Activated CD4-positive, alpha-beta T cell treated with anti-CD3 and anti-CD28 coated beads, Interleukin-2, amount 10 ng/mL, durations not matched to agents 24 days and 14 days (primary cell): ENCODE results near the gene S1PR4. TPM values are rescaled to one million over a fixed set of nuclear protein-coding genes. Genes with fewer than 3 reads are reported as not detected.
"Not testable (repeated sequence)": the region's sequence is repeated elsewhere in the genome, so short reads cannot be mapped to it uniquely, and the experiment has no call there.

Source experiments
- DNase-seq: peaks from one replicate; pipeline ENCODE4 v3.0.0; 2022
- H3K27ac Mint-ChIP-seq: one replicate; pipeline ENCODE4 v1.8.0; 2022; ENCODE audit warnings: mild to moderate bottlenecking, mixed read lengths
- H3K27me3 Mint-ChIP-seq: one replicate; pipeline ENCODE4 v1.8.0; 2022; ENCODE audit warnings: mixed read lengths
- H3K36me3 Mint-ChIP-seq: one replicate; pipeline ENCODE4 v1.8.0; 2022; ENCODE audit warnings: low read depth, mild to moderate bottlenecking, mixed read lengths
- H3K4me1 Mint-ChIP-seq: one replicate; pipeline ENCODE4 v1.8.0; 2021; ENCODE audit warnings: mixed read lengths
- H3K4me3 Mint-ChIP-seq: one replicate; pipeline ENCODE4 v1.8.0; 2022; ENCODE audit warnings: mild to moderate bottlenecking, moderate library complexity, mixed read lengths
- H3K9me3 Mint-ChIP-seq: one replicate; pipeline ENCODE4 v1.8.0; 2021; ENCODE audit warnings: mixed read lengths
- intact Hi-C: fragments of 100-400 bp; cut with micrococcal nuclease; formaldehyde crosslinking; loops from one replicate; pipeline ENCODE4 v1.15.1; 2023
- total RNA-seq: library from RNA; stranded (reverse); gene quantifications from 2 replicates; pipeline ENCODE4 v1.2.3, GENCODE V29; 2022

S1PR4 gene
- total RNA-seq, 1 donor from 2014 or later, result 43.7 TPM

DNA sequence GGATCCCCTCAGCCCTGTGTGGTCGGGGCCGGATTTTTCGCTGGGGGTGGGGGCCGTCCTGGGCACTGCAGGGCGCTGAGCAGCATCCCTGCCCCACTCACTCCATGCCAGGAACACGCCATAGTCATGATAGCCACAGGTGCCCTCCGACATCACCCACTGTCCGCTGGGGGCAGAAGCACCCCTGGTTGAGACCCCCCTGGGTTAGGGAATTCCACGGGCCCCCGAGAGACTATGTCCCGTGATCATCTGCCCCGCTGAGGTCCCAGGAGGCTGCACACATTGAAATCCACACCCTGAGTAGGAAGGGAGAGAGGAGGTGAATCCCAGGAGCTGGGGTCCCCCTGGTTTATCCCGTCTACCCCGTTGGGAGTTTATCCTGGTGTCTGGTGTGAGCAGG lies 23.3 kb downstream of the S1PR4 start:
- Mint-ChIP-seq H3K9me3 (no peaks in the 10 kb centered on the region), H3K4me1 (no peaks in the 10 kb centered on the region), H3K27ac (no peak overlapping the region), H3K27me3 (no peaks in the 10 kb centered on the region), H3K4me3 (no peak overlapping the region), H3K36me3 (peaks cover 11% of the 10 kb centered on the region)
- DNase-seq, result no peak
- intact Hi-C loops, result no loop called here

DNA sequence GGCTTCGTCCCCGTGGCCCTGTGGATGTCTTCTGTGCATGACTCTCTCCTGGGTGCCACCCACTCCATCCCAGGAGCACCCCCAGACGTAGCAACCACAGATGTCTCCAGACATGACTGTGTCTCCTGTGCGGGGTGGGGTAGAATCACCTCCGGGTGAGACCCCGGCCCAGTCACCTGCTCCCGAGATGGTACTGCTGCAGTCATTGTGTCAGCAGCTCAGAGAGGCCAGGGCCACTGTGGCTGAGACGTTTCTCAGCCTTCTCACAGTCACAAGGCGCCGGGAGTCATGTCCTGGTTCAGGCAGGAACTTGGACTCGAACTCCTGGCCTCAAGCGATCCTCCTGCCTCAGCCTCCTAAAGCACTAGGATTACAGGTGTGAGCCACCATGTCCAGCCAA lies 23.8 kb downstream of the S1PR4 start:
- intact Hi-C loops, result no loop called here
- DNase-seq, result no peak
- Mint-ChIP-seq H3K4me1 (no peaks in the 10 kb centered on the region), H3K9me3 (no peaks in the 10 kb centered on the region), H3K4me3 (no peak overlapping the region), H3K36me3 (peaks cover 9% of the 10 kb centered on the region), H3K27ac (no peak overlapping the region), H3K27me3 (no peaks in the 10 kb centered on the region)

GRCh38 chr19:3202895-3203294 lies 24.3 kb downstream of the S1PR4 start:
- not testable (repeated sequence) for H3K9me3 Mint-ChIP-seq, H3K27ac Mint-ChIP-seq

DNA sequence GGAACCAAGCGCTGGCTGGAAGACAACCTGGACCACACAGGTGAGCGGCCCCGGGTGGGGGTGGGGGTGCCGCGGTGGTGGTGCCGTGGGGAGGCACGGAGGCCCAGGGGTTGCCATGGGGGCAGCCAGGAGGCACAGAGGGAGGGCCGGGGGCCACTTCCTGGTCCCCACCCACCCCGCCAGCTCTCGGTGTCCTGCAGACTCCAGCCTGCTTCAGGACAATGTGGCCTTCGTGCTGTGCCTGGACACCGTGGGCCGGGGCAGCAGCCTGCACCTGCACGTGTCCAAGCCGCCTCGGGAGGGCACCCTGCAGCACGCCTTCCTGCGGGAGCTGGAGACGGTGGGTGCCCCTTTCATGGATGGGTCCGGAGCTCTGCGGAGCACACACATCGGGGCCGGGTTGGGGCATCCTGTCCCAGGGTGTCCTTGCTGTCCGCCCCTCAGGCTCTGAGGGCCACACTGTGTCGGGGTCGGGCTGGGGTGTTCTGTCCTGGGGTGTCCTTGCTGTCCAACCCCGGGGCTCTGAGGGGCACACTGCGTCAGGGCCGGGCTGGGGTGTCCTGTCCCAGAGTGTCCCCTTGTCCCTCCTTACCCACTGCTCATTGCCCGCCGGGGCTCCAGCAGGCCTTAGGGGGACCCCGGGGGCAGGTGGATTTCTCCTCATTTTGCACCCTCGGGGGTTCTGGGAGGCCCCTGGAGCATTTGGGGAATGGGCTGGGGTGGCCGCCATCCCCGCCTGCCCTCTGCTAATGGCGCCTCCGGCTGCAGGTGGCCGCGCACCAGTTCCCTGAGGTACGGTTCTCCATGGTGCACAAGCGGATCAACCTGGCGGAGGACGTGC lies 25.5 kb downstream of the S1PR4 start:
- H3K27ac Mint-ChIP-seq, result no peak overlapping the region
- peaks cover 11% of the 10 kb centered on the region for H3K36me3 Mint-ChIP-seq
- DNase-seq, result no peak
- no peaks in the 10 kb centered on the region for H3K9me3 Mint-ChIP-seq
- H3K4me1 Mint-ChIP-seq, result no peaks in the 10 kb centered on the region
- no peaks in the 10 kb centered on the region for H3K27me3 Mint-ChIP-seq
- H3K4me3 Mint-ChIP-seq, result no peak overlapping the region
- intact Hi-C loops, result no loop called here

More at GRCh38 chr19:3202895-3203294, 24.3 kb downstream of the S1PR4 start:
- H3K36me3 Mint-ChIP-seq, DNase-seq, H3K4me1 Mint-ChIP-seq, H3K4me3 Mint-ChIP-seq, intact Hi-C loops, H3K27me3 Mint-ChIP-seq: not testable (repeated sequence)

GRCh38 chr19:3204646-3205275 lies 26.2 kb downstream of the S1PR4 start:
- H3K9me3 Mint-ChIP-seq, result no peaks in the 10 kb centered on the region
- no peaks in the 10 kb centered on the region for H3K4me1 Mint-ChIP-seq
- H3K27ac Mint-ChIP-seq, result no peak overlapping the region
- no peaks in the 10 kb centered on the region for H3K27me3 Mint-ChIP-seq
- DNase-seq, result no peak
- no peak overlapping the region for H3K4me3 Mint-ChIP-seq
- intact Hi-C loops, result no loop called here
- H3K36me3 Mint-ChIP-seq, result peaks cover 13% of the 10 kb centered on the region

- H3K4me3 Mint-ChIP-seq, result no peak overlapping the region
- no peaks in the 10 kb centered on the region for H3K27me3 Mint-ChIP-seq
- intact Hi-C loops, result no loop called here
- H3K27ac Mint-ChIP-seq, result no peak overlapping the region
- H3K36me3 Mint-ChIP-seq, result peaks cover 13% of the 10 kb centered on the region
- no peak for DNase-seq
- no peaks in the 10 kb centered on the region for H3K4me1 Mint-ChIP-seq
- no peaks in the 10 kb centered on the region for H3K9me3 Mint-ChIP-seq
These were observed 27.8 kb downstream of the S1PR4 start for GRCh38 chr19:3206216-3206953.

DNA sequence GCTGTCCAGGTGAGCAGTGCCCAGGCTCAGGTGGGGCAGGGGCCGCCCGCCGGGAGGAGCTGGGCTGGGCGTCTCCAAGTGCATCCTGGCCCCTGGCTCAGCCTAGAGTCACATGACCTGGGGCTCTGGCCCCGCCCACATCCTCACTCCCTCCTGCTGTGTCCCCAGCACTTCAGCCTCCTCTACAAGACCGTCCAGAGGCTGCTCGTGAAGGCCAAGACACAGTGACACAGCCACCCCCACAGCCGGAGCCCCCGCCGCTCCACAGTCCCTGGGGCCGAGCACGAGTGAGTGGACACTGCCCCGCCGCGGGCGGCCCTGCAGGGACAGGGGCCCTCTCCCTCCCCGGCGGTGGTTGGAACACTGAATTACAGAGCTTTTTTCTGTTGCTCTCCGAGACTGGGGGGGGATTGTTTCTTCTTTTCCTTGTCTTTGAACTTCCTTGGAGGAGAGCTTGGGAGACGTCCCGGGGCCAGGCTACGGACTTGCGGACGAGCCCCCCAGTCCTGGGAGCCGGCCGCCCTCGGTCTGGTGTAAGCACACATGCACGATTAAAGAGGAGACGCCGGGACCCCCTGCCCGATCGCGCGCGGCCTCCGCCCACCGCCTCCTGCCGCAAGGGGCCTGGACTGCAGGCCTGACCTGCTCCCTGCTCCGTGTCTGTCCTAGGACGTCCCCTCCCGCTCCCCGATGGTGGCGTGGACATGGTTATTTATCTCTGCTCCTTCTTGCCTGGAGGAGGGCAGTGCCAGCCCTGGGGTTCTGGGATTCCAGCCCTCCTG lies 29.1 kb downstream of the S1PR4 start:
- DNase-seq, result no peak
- no peaks in the 10 kb centered on the region for H3K4me1 Mint-ChIP-seq
- no peaks in the 10 kb centered on the region for H3K27me3 Mint-ChIP-seq
- peaks cover 16% of the 10 kb centered on the region for H3K36me3 Mint-ChIP-seq
- no peaks in the 10 kb centered on the region for H3K9me3 Mint-ChIP-seq
- intact Hi-C loops, result no loop called here
- H3K4me3 Mint-ChIP-seq, result no peak overlapping the region
- H3K27ac Mint-ChIP-seq, result no peak overlapping the region

DNA sequence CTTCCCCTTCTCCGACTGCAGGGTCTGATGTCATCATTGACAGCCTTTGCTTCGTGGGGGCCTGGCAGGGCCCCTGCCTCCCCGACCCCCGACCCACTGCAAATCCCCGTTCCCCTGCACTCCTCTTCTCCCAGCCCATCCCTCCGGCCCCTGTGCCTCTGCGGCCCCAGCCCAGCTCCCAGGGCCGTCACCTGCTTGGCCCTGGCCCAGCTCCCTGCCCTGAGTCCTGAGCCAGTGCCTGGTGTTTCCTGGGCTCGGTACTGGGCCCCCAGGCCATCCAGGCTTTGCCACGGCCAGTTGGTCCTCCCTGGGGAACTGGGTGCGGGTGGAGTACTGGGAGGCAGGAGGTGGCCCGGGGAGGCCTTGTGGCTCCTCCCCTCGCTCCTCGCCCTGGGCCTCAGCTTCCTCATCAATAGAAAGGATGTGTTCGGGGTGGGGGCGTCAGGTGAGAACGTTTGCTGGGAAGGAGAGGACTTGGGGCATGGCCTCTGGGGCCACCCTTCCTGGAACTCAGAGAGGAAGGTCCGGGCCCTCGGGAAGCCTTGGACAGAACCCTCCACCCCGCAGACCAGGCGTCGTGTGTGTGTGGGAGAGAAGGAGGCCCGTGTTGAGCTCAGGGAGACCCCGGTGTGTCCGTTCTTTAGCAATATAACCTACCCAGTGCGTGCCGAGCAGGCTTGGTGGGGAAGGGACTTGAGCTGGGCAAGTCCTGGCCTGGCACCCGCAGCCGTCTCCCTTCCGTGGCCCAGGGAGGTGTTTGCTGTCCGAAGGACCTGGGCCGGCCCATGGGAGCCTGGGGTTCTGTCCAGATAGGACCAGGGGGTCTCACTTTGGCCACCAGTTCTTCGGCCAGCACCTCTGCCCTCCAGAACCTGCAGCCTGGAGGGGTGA lies 30.0 kb downstream of the S1PR4 start:
- peaks cover 16% of the 10 kb centered on the region for H3K36me3 Mint-ChIP-seq
- H3K9me3 Mint-ChIP-seq, result no peaks in the 10 kb centered on the region
- H3K4me1 Mint-ChIP-seq, result no peaks in the 10 kb centered on the region
- no peak overlapping the region for H3K27ac Mint-ChIP-seq
- H3K4me3 Mint-ChIP-seq, result no peak overlapping the region
- H3K27me3 Mint-ChIP-seq, result no peaks in the 10 kb centered on the region
- no peak for DNase-seq
- intact Hi-C loops, result no loop called here

DNA sequence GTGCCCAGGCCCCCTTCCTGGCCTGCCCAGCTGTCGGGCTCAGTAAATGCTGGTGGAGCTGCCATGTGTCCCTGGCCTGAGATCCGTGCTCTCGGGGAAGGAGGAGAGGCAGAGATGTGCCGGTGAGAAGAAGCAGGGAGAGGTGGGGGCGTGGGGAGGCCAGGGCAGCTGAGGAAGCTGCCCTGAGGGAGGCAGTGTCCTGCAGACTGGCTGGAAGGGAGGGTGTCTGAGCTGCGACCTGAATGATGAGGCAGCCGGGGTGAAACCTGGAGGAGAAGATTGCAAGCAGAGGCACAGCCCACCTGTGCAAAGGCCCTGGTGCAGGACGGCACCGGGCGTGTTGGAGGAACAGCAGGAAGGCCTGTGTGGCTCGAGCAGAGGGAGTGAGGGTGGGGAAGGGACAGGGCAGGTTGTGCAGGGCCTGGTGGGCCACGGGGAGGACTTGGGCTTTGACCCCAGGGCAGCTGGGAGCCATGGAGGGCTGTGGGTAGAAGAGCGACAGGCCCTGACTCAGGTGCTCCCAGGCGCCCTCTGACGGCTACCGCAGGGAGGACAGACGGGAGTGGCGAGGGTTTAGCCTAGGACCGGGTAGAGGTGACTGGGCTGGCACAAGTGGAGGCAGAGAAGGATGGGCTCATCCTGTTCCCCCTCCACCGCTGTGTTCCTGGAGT lies 31.9 kb downstream of the S1PR4 start:
- Mint-ChIP-seq H3K27ac (peak overlapping the region; percentile 37), H3K4me3 (no peak overlapping the region), H3K9me3 (no peaks in the 10 kb centered on the region), H3K27me3 (no peaks in the 10 kb centered on the region), H3K36me3 (peaks cover 14% of the 10 kb centered on the region), H3K4me1 (no peaks in the 10 kb centered on the region)
- peak; percentile 90 for DNase-seq
- intact Hi-C loops, result no loop called here

GRCh38 chr19:3211191-3211590 lies 32.6 kb downstream of the S1PR4 start:
- H3K27ac Mint-ChIP-seq, result no peak overlapping the region
- H3K9me3 Mint-ChIP-seq, result no peaks in the 10 kb centered on the region
- peaks cover 11% of the 10 kb centered on the region for H3K36me3 Mint-ChIP-seq
- no peaks in the 10 kb centered on the region for H3K27me3 Mint-ChIP-seq
- no peak for DNase-seq
- H3K4me1 Mint-ChIP-seq, result no peaks in the 10 kb centered on the region
- no peak overlapping the region for H3K4me3 Mint-ChIP-seq
- intact Hi-C loops, result no loop called here

GRCh38 chr19:3213159-3213558 lies 34.6 kb downstream of the S1PR4 start:
- H3K36me3 Mint-ChIP-seq, result peaks cover 11% of the 10 kb centered on the region
- intact Hi-C loops, result no loop called here
- no peaks in the 10 kb centered on the region for H3K4me1 Mint-ChIP-seq
- no peaks in the 10 kb centered on the region for H3K9me3 Mint-ChIP-seq
- H3K4me3 Mint-ChIP-seq, result no peak overlapping the region
- no peak for DNase-seq
- no peaks in the 10 kb centered on the region for H3K27me3 Mint-ChIP-seq
- H3K27ac Mint-ChIP-seq, result no peak overlapping the region

GRCh38 chr19:3216874-3217273 lies 38.3 kb downstream of the S1PR4 start:
- no peak overlapping the region for H3K4me3 Mint-ChIP-seq
- DNase-seq, result no peak
- no peak overlapping the region for H3K27ac Mint-ChIP-seq
- H3K36me3 Mint-ChIP-seq, result peaks cover 9% of the 10 kb centered on the region
- no peaks in the 10 kb centered on the region for H3K9me3 Mint-ChIP-seq
- intact Hi-C loops, result no loop called here
- H3K4me1 Mint-ChIP-seq, result no peaks in the 10 kb centered on the region
- H3K27me3 Mint-ChIP-seq, result no peaks in the 10 kb centered on the region
